GOT3 (cell line): ENCODE results near the gene CHRNA3.

ENCODE experiments used
- DNase-seq: peaks from one replicate; lab custom pipeline; 2025; ENCODE audit warnings: mixed read lengths; lab: John Stamatoyannopoulos, UW

CHRNA3 gene

GRCh38 chr15:78636378-78636859 lies 15.6 kb upstream of the CHRNA3 start:
- no peak for DNase-seq

GRCh38 chr15:78635346-78635745 lies 14.6 kb upstream of the CHRNA3 start:
- DNase-seq, result no peak

DNA sequence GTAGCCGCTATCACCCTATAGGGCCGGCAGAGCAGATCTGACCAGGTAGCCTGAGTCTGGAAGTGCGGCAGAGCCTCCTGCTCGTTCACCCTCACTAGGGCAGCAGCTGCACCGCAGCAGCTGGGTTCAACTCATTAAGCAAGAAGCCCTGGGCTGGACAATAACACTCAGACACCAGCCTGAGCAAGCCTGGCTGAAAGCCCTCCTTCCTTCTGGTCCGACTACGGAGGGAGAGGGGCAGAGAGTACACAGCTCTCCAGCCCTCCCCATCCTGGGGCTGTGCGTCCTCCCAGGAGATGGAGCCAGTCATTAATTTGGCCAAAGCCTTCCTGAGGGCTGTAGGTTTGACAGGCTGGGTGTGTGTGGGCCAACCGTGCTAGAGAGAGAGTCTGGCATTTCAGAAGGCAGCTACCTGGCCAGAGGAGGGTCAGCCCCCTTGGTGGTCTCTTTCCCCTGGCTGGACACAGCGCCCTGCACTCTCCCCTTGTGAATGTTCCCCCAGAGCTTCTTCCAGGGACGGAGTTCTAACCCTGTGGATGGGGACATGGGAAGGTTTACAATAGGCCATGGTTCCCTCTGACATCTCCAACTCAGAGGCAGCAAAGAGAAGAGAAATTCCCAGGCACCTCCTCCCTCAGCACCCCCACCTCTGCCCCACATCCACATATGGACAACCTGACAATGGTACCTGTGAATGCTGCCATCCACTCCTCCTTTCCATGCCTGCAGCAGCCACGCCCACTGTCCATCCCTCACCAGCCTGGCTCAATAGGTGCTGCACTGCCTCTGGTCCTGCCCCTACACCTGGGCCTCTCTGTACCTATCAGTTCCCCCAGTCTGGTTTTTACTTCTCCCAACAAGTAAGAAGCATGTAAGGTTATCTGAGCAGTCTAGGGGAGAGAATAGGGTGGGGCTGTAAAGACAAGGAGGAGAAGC lies 13.7 kb upstream of the CHRNA3 start:
- DNase-seq, result no peak

- no peak for DNase-seq
Measured at GRCh38 chr15:78633348-78633747, 12.6 kb upstream of the CHRNA3 start.

DNA sequence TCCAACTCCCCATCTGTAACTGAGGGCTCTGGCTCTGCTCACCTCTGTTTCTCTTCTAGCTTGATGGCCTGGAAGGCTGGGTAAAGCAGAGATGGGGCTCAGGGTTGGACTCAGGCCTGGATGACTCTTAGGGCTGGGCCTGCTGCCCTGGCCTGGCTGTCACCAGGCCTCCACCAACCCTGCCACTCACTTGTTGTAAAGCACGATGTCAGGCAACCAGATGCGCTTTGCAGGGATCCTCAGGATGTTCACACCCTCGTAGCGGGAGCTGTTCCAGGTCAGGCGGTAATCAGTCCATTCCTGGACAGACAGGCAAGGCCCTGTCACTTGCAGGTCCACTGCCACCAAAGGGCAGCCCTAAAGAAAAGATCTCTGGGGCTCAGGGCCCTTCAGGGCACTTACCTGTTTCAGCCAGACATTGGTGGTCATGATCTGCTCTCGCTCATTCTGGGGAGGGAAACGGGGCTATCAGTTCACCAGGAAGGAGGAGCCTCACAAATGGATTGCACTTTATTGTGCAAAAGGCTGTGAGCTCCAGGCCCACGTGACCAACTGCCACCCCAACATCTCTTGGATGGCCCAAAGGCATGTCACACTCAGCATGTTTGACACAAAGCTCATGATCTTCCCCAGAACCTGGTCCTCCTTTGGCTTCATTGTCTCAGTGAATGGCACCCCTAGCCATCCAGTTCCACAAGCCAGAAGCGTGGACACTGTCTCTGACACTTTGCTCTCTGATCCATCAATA lies 10.3 kb upstream of the CHRNA3 start:
- no peak for DNase-seq

DNA sequence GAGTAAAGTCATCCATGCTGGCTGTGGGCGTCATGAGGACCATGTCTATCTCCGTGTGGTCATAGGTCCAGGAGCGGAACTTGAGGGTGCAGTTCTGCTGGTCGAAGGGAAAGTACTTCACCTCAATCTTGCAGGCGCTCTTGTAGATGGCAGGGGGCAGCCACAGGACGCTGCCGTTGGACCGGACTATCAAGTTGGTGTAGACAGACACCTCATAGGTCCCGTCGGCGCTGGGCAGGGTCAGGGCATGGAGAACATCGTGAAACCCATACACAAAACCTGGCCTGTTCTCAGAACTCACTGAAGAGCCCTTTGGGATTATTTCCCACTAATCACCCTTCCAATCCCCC lies 8.9 kb upstream of the CHRNA3 start:
- DNase-seq, result no peak

GRCh38 chr15:78629031-78629715 lies 8.4 kb upstream of the CHRNA3 start:
- DNase-seq, result no peak

DNA sequence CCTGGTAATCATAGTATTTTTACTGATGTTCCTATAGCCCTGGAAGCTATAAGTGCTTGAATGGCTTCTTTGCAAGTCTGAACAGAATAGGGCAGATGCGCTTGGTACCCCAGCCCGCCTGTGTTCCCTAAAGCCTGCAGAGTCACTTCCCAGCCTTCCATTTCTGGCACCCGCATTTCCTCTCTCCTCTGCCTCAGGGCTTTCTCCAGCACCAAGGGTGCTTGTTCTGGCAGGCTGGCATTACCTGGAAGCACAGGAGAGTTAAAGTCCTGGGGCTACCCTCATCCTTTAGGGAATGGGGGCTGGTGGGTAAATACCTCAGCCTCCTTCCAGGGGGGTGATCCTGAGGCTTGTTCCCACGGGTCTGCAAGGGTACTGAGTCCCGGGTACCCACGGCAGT lies 7.4 kb upstream of the CHRNA3 start:
- no peak for DNase-seq

DNA sequence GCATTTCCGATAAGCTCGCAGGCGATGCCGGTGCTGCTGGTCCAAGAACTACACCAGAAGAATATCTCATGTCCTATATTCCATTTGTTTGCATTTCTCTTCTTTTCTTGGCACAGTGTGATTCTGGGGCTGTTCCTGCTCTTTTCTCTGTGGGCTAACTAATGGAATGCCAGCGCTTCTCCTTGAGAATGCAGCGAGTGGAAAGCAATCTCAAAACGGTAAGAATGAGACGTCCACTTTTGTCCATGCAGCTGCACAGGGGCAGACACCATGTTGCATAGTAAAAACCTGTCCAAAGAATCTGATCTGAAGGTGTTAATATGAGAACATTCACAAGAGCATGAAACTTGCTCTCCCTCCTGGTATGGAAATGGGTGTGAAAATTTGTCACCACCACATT lies 6.6 kb upstream of the CHRNA3 start:
- DNase-seq, result no peak

GRCh38 chr15:78626381-78626995 lies 5.7 kb upstream of the CHRNA3 start:
- DNase-seq, result no peak

DNA sequence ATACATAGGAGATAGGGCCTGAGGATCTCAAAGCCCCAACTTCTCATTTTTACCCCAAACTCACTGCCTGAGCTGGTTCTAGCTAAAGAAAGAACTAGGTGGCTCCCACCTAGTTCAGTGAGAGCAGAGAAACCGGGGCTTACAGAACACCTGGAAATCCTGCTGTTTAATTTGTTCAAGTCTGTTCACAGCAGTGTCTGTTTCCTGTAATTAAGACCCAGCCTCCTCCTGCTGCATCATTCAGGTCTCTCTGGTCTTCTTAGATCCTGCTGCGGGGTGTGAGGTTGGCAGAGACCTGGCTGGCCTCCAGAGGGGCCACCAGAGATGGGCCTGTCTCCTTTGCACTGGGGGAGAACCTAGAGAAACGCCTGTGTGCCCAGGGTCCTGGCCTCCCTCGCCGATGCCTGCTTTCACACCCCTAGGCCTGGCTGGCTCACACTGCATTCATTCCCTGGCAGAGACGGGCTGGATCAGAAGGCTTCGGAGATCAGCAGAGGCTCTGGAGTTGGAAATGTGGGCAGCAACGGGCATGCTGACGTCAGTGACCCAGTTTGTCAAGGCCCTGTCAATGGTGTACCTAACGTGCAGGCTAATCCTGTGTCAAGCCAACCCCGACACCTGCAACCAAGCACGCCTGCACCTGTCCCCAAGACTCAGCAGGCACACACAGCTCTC lies 4.9 kb upstream of the CHRNA3 start:
- no peak for DNase-seq

DNA sequence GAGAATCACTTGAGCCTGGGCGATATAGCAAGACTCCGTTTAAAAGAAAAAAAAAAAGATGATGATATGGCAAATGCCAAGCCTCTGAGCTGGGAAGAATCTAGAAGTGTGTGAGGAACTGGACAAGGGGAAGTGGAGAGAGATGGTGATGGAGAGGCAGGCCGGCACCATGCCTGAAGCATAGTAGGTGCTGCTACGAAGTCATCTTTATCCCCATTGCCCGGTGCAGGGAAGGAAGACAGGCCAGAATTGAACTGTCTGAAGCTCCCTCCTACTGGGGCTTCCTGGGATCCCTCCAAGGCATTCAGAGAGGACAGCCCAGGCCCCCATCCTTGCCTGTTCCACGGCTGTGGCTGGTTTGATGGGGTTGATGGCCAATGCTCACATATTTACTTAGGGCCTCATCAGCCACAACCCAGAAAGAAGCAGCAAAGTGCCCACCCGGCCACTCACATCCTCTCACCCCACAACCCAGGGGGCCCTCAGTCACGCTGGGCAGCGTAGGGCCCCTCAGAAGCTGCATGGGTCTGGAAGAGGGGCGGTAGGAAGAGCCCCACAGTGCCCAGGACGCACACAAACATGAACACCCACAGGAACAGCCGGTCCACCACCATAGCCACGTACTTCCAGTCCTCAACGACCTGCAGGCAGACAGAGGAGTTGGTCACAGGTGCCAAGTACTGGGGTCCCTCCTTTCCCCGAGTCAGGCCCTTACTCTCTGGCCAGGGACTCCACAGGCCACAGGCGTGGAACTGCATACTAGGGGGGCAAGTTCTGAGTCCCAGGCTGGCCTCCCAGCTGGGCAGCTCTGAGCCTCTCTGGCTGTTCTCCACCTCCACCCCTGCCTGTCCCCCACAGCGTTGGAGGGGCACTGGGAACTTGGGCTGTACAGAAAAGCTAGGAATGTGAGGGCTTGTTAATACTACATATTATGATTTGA lies 4.1 kb upstream of the CHRNA3 start:
- no peak for DNase-seq

DNA sequence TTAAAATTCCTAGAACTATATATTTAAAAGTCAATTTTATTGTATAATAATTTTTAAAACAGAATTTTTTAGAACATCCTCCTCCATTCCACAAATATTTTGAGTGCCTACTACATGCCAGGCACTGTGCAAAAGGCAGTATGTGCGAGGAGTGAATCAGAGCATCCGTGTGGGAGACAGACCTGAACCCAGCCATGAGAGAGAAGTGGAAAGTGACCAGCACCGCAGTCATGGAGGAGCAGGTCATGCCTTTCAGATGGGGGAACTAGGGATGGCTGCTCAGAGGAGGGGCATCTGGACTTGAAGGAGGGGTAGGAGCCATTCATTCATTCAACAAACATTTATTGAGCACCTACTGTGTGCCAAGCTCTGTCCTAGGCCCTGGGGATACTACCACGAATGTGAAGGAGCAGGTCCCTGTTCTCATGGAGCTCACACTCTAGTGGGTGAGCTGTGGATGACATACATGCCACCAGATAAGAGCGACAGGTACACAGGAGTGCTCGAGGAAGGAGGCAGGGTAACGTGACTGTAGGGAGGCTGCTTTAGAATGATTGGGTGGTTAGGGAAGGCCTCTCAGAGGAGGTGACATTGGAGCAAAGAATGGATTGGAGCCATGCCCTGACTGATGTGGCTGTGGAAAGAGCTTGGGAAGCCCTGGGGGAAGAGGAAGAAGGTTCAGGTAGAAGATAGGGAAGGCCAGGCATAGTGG lies 3.1 kb upstream of the CHRNA3 start:
- no peak for DNase-seq

DNA sequence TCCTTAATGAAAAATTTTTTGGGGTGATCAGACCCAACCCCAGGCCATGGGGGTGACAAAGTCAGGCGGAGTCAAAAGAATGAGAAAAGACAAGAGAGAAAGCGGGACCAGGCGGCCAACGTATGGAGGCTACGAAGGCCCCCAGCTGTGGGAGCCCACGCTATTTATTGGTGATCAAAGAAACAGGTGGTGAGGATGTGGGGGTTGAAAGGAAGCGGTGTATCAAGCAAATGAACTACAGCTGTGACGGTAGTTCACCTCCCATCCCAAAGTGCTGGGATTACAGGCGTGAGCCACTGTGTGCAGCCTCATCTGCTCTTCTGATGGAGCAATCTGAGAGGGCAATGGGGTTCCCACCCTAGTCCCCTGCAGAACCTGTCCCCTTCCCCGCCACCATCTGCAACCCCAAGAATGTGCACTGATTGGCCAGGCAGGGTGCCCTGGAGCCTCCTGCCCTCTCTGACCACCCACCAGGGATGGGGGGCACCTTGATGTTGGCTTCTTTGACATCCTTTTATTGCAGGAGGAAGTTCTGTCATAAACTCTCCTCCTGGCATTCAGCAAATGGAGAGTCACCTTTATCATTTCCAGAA lies 1.1 kb upstream of the CHRNA3 start:
- DNase-seq, result no peak

GRCh38 chr15:78620021-78620526 lies 722 bp downstream of the CHRNA3 start:
- DNase-seq, result no peak

- DNase-seq, result no peak
Measured at GRCh38 chr15:78619022-78619950, 1.5 kb downstream of the CHRNA3 start.

DNA sequence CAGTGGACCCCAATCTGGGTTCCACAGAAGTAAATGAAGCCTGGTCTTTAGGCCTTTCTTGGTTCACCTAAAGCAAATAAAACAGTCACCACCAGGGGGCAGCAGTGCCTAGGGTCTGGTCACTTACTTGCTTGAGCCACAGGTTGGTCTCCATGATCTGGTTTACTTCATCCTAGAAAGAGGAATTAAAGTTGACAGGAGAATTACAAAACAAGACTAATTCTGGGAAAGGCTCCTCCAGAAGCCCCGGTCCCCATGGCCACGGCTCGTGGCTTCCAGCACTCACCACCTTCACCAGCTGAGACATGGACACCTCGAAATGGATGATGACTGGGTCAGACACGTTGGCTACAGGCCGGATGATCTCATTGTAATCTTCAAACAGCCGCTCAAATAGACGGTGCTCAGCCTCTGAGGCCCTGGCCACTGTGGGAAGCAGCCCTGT lies 2.3 kb downstream of the CHRNA3 start:
- peak; percentile 45 for DNase-seq

GRCh38 chr15:78618064-78618463 lies 2.7 kb downstream of the CHRNA3 start:
- DNase-seq, result no peak
